ENCODE measurements around the gene LILRA6. TPM values are rescaled to one million over a fixed set of nuclear protein-coding genes. Genes with fewer than 3 reads are reported as not detected.
"Not testable (repeated sequence)": the region's sequence is repeated elsewhere in the genome, so short reads cannot be mapped to it uniquely, and the experiment has no call there.

The LILRA6 gene
- total RNA-seq, 1 donor from 2014 or later, result under 0.01 TPM

- not testable (repeated sequence) for FAIRE-seq
Observed at GRCh38 chr19:54239491-54240371, 2.9 kb downstream of the LILRA6 start.

GRCh38 chr19:54233941-54234340 lies 8.6 kb downstream of the LILRA6 start:
- FAIRE-seq (no peak), DNase-seq (ENCODE audit: low spot score in 2 of 2) (no peak)

More at GRCh38 chr19:54239491-54240371, 2.9 kb downstream of the LILRA6 start:
- DNase-seq (ENCODE audit: low spot score in 2 of 2), result not testable (repeated sequence)

- FAIRE-seq (no peak), DNase-seq (ENCODE audit: low spot score in 2 of 2) (peak; percentile 63 to 73)
Observed at GRCh38 chr19:54231077-54231931, 11.3 kb downstream of the LILRA6 start.

GRCh38 chr19:54230031-54230430 lies 12.6 kb downstream of the LILRA6 start:
- no peak for FAIRE-seq
- no peak for DNase-seq (ENCODE audit: low spot score in 2 of 2)

- DNase-seq (ENCODE audit: low spot score in 2 of 2) (no peak), FAIRE-seq (no peak)
Observed at GRCh38 chr19:54229146-54229545, 13.4 kb downstream of the LILRA6 start.

- not testable (repeated sequence) for DNase-seq (ENCODE audit: low spot score in 2 of 2); FAIRE-seq
Observed at GRCh38 chr19:54224619-54225018, 18.0 kb downstream of the LILRA6 start.

- not testable (repeated sequence) for DNase-seq (ENCODE audit: low spot score in 2 of 2); FAIRE-seq
Observed at GRCh38 chr19:54223937-54224281, 18.7 kb downstream of the LILRA6 start.

GRCh38 chr19:54223277-54223936 lies 19.2 kb downstream of the LILRA6 start:
- FAIRE-seq; DNase-seq (ENCODE audit: low spot score in 2 of 2): not testable (repeated sequence)

GRCh38 chr19:54222474-54223276 lies 19.9 kb downstream of the LILRA6 start, which contains the start of gene LILRB3:
LILRB3 (minus strand) TSS chr19:54223007; CDS start chr19:54222976, 31 bp downstream.
- FAIRE-seq; DNase-seq (ENCODE audit: low spot score in 2 of 2): not testable (repeated sequence)

- DNase-seq (ENCODE audit: low spot score in 2 of 2); FAIRE-seq: not testable (repeated sequence)
Observed at GRCh38 chr19:54221947-54222346, 20.6 kb downstream of the LILRA6 start.

GRCh38 chr19:54219702-54220101 lies 22.9 kb downstream of the LILRA6 start:
- not testable (repeated sequence) for FAIRE-seq; DNase-seq (ENCODE audit: low spot score in 2 of 2)

GRCh38 chr19:54218960-54219661 lies 23.5 kb downstream of the LILRA6 start:
- DNase-seq (ENCODE audit: low spot score in 2 of 2) (no peak), FAIRE-seq (no peak)

GRCh38 chr19:54218259-54218658 lies 24.3 kb downstream of the LILRA6 start:
- DNase-seq (ENCODE audit: low spot score in 2 of 2) (no peak), FAIRE-seq (no peak)

- DNase-seq (ENCODE audit: low spot score in 2 of 2); FAIRE-seq: not testable (repeated sequence)
Observed at GRCh38 chr19:54217517-54218247, 24.9 kb downstream of the LILRA6 start.

- FAIRE-seq (no peak), DNase-seq (ENCODE audit: low spot score in 2 of 2) (no peak)
Observed at GRCh38 chr19:54216869-54217268, 25.7 kb downstream of the LILRA6 start.

- FAIRE-seq; DNase-seq (ENCODE audit: low spot score in 2 of 2): not testable (repeated sequence)
Observed at GRCh38 chr19:54214734-54215133, 27.9 kb downstream of the LILRA6 start.

- DNase-seq (ENCODE audit: low spot score in 2 of 2); FAIRE-seq: not testable (repeated sequence)
Observed at GRCh38 chr19:54214217-54214616, 28.4 kb downstream of the LILRA6 start.

GRCh38 chr19:54211235-54211634 lies 31.4 kb downstream of the LILRA6 start:
- no peak for FAIRE-seq

More at GRCh38 chr19:54211235-54211634, 31.4 kb downstream of the LILRA6 start:
- DNase-seq (ENCODE audit: low spot score in 2 of 2), result no peak
